Measurements from ENCODE around the gene CCDC97. TPM values are rescaled to one million over a fixed set of nuclear protein-coding genes. Genes with fewer than 3 reads are reported as not detected.

CCDC97 gene
- total RNA-seq, 1 experiment from 2014 or later: 23.0 TPM

DNA sequence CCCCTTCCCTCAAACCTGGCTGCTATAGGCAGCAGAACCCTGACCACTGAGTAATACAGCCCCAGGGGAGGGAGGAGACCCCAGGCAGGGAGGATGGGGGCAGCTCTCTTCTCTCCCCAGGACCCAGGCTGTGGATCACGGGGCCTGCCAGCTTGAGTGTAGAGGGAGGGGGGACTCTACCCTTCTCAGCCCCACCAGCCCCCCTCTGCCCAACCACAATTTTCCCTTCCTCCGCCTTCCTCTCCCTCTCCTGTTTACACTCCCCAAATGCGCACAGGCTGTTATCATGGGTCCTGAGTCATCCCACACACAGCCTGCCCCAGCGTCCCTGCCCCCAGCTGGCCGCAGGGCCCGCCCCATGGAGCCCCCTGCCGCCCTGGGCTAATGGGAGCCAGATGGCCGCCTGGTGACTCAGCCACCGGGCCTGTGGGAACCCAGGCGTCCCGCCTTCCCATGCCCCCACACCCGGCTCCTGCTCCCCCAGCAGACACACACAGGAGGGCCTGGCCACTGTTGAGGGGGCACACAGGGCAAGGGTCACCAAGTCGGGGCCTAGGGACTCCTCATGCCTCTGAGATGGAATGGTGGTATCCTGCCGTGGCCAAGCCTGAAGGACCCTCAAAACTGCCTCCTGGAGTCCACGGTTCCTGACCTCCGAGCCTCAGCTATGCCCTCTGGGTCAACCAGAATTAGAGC is 13.6 kb downstream of the CCDC97 start:
- ChIA-PET CTCF (interaction anchor here (2.2 kb wide), 1 partner anchor 240 kb away, joined by 9 read pairs; no protein-coding TSS in a partner anchor), RAD21 (ENCODE audit: low non-redundant PET in 1 of 2, low total read pairs in 2 of 2, uncharacterized antibody in 2 of 2, unreplicated experiment in 2 of 2) (no interaction called here), POLR2A (no interaction called here)
- ATAC-seq: no peak
- no peaks in the 10 kb centered on the region for H3K79me2 ChIP-seq (ENCODE audit: insufficient read depth, low read length)
- TF ChIP-seq EZH2phosphoT487 (IDR thresholded peaks at IDR 0.05; ENCODE audit: borderline replicate concordance): no peak
- TF ChIP-seq FOSL1 (IDR thresholded peaks at IDR 0.05; ENCODE audit: low read depth): no peak
- no peak for TF ChIP-seq ELF1 (IDR thresholded peaks at IDR 0.05; ENCODE audit: borderline replicate concordance, low read depth)
- no peak for TF ChIP-seq REST (IDR thresholded peaks at IDR 0.05; ENCODE audit: low read depth)
- no peak for TF ChIP-seq EGR1 (IDR thresholded peaks at IDR 0.05; ENCODE audit: low read depth)
- no peak; the same call in 1 of the 2 replicates for TF ChIP-seq POLR2AphosphoS5 (IDR thresholded peaks at IDR 0.05; ENCODE audit: low read depth, low read length)
- no peak for TF ChIP-seq ZFX (IDR thresholded peaks at IDR 0.05)
- TF ChIP-seq POLR2A (IDR thresholded peaks at IDR 0.05; ENCODE audit: borderline replicate concordance, extremely low read depth, insufficient read depth, insufficient read length): no peak
- TF ChIP-seq SP1 (IDR thresholded peaks at IDR 0.05; ENCODE audit: low read depth): no peak
- TF ChIP-seq, protein P1, sequence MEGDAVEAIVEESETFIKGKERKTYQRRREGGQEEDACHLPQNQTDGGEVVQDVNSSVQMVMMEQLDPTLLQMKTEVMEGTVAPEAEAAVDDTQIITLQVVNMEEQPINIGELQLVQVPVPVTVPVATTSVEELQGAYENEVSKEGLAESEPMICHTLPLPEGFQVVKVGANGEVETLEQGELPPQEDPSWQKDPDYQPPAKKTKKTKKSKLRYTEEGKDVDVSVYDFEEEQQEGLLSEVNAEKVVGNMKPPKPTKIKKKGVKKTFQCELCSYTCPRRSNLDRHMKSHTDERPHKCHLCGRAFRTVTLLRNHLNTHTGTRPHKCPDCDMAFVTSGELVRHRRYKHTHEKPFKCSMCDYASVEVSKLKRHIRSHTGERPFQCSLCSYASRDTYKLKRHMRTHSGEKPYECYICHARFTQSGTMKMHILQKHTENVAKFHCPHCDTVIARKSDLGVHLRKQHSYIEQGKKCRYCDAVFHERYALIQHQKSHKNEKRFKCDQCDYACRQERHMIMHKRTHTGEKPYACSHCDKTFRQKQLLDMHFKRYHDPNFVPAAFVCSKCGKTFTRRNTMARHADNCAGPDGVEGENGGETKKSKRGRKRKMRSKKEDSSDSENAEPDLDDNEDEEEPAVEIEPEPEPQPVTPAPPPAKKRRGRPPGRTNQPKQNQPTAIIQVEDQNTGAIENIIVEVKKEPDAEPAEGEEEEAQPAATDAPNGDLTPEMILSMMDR (IDR thresholded peaks at IDR 0.05 in 2 of 3, conservative IDR thresholded peaks at IDR 0.05 in 1 of 3; ENCODE audit: borderline replicate concordance in 1 of 3, insufficient read depth in 1 of 3, low read depth in 2 of 3, low read length in 2 of 3): no peak
- TF ChIP-seq ZBTB33 (IDR thresholded peaks at IDR 0.05; ENCODE audit: extremely low read depth, insufficient replicate concordance, low read length): no peak
- no peak for TF ChIP-seq SRF (IDR thresholded peaks at IDR 0.05; ENCODE audit: low read depth)
- TF ChIP-seq TCF7L2 (IDR thresholded peaks at IDR 0.05; ENCODE audit: borderline replicate concordance, extremely low read depth, insufficient read depth, insufficient read length): no peak
- no peak overlapping the region for H2AFZ ChIP-seq (ENCODE audit: low read depth, low read length, poor library complexity, severe bottlenecking)
- no TSS peak for BruUV-seq (replicated peaks)
- H3K9me3 ChIP-seq (ENCODE audit: control insufficient read depth in 1 of 2, insufficient read depth in 1 of 2, low read depth in 1 of 2, low read length in 2 of 2): no peaks in the 10 kb centered on the region
- no peak overlapping the region for H3K4me3 ChIP-seq (replicated peaks in 1 of 2; ENCODE audit: low read depth in 1 of 2, low read length in 2 of 2)
- H3K9me2 ChIP-seq (ENCODE audit: insufficient read depth): no peaks in the 10 kb centered on the region
- DNase-seq (ENCODE audit: low read depth, low spot score): no peak
- H3K27ac ChIP-seq (ENCODE audit: low read depth, low read length): peak overlapping the region; percentile 32; the same call in 1 of the 2 replicates
- no peaks in the 10 kb centered on the region for H3K27me3 ChIP-seq (ENCODE audit: insufficient read depth, low read length)
- H3K9ac ChIP-seq (ENCODE audit: low read length): no peak overlapping the region
- H3K36me3 ChIP-seq (ENCODE audit: control insufficient read depth in 1 of 2, insufficient read depth in 2 of 2, low read length in 2 of 2): peaks cover 9 to 15% of the 10 kb centered on the region in 2 experiments; a peak in 3 of 4 replicates
- H3K4me1 ChIP-seq (ENCODE audit: control insufficient read depth in 1 of 2, insufficient read depth in 2 of 2, low read length in 2 of 2): peaks cover 8 to 39% of the 10 kb centered on the region in 2 experiments; a peak in 3 of 4 replicates
- no peaks in the 10 kb centered on the region for H4K20me1 ChIP-seq (ENCODE audit: insufficient read depth)
- intact Hi-C loops (cut with micrococcal nuclease): loop anchor here (5.0 kb wide), 1 partner anchor 249 kb away; no protein-coding TSS in a partner anchor
- H3K4me2 ChIP-seq (ENCODE audit: low read length): no peak overlapping the region

All from HCT116 (cell line).